Colonic mucosa (tissue), 4 donors: ENCODE data around the gene ALDH3B2. TPM values are rescaled to one million over a fixed set of nuclear protein-coding genes. Genes with fewer than 3 reads are reported as not detected.

ENCODE experiments used
- DNase-seq: peaks from one replicate; pipeline ENCODE4 v3.0.0-alpha.2; 2020
- H3K27ac ChIP-seq: fragments of 200-600 bp; one replicate; pipeline ENCODE4 v1.8.0; 2021
- H3K27me3 ChIP-seq: fragments of 200-600 bp; one replicate; pipeline ENCODE4 v1.8.0; 2021
- H3K36me3 ChIP-seq: fragments of 200-600 bp; one replicate; pipeline ENCODE4 v1.8.0; 2021
- H3K4me1 ChIP-seq: fragments of 200-600 bp; one replicate; pipeline ENCODE4 v1.8.0; 2021; ENCODE audit warnings: mild to moderate bottlenecking
- H3K4me3 ChIP-seq: fragments of 200-600 bp; one replicate; pipeline ENCODE4 v1.8.0; 2021
- H3K9ac ChIP-seq, 2 donors: one replicate each; pipeline ENCODE4 v1.7.0; 2013; ENCODE audit warnings: control low read depth in 2 of 2, low read depth in 2 of 2, low read length in 2 of 2
- H3K9me3 ChIP-seq: fragments of 200-600 bp; one replicate; pipeline ENCODE4 v1.8.0; 2021
- intact Hi-C: fragments of 100-400 bp; cut with DNase I; formaldehyde crosslinking; loops from one replicate; pipeline ENCODE4 v1.14.1; 2022
- total RNA-seq, 2 donors: library from RNA; stranded (reverse); fragmentation: NEBNext Ultra II Directional in 1 of 2; extraction: Animal tissue kit (Norgen Biotek cat#: 25700) in 1 of 2; gene quantifications; one replicate each; pipeline ENCODE4 v1.2.1, GENCODE V29; 2021
- TF ChIP-seq, protein P1 (sequence below): fragments of 200-600 bp; IDR thresholded peaks from one replicate; pipeline ENCODE4 v1.8.0; 2022; ENCODE audit warnings: antibody characterized with exemption, mild to moderate bottlenecking
- donor health status: healthy.
- donor health status: DM: no; HTN: no; CAD: no.
- donor health status: DM: no; HTN: no; CAD: no.

The ALDH3B2 gene
- total RNA-seq, 2 donors from 2014 or later = 0.08 to 0.89 TPM

DNA sequence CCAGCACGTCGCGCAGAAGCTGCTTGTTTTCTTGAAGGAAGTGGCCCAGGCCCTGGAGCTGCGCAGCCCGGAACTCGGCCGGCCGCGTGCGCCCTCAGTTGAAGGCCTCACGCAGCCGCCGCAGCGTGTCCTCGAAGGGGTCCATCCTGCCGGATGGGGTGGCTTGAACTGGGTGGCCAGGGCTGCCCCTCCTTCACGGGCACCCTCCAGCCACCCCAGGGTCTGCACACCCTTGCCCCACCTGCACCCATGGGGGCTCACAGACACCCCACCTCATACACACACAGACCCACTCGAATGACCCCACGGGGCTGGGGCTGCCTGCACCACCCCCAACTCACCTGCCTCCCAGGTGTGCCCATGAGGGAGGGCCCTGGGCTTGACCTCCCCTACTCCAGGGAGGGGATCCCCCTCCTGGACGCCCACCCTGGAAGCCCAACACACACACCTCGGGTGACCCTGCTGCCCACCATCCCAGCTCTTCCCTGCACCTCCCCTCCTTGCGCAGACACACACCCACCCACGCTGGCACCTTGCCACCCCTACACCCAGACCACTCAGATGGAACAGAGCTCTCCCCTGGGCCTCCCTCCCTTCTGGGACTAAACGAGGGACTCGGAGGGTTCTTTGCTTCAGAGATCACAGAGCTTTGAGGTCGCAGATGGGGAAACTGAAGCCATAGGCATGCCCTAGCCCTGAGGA lies 6.8 kb downstream of the ALDH3B2 start:
- intact Hi-C loops = no loop called here

DNA sequence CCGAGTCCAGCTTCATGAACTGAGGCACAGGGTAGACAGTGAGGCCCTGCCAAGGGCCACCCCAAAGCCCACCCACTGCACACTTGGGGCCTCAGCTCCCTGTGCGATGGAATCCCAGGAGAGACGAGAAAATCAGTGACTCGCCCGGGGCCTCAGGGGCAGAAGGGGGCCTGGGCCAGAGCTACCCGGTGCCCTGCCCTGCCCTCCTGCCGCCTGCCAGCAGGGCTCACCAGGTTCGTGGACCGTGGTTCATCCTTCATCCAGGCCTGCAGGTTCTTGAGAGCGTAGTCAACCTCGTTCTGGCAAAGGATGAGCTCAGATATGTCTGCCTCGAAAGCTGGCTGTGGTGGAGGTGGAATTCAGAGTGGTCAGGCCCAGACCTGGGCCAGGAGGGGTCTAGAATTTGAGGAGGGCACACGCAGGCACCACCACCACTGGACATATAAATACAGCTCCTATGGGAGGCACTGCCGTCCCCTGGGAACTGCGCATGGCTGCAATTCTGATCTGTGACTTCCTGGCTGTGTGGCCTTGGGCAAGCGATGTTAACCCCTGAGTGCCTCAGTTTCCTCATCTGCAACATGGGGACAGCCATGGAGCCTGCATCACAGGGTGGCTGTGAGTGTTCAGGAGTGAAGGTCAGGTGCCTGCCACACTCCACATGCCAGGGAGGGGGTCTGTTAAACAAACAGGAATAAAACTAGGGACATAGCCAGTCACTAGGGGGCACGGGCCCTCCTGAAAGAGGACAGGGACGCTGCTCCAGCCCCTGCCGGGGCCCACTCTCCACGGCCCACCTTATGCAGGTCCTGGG lies 7.5 kb downstream of the ALDH3B2 start:
- Histone ChIP-seq H3K27ac (no peak overlapping the region), H3K4me1 (no peaks in the 10 kb centered on the region), H3K27me3 (no peaks in the 10 kb centered on the region), H3K9ac (no peak overlapping the region), H3K36me3 (no peaks in the 10 kb centered on the region), H3K4me3 (no peak overlapping the region), H3K9me3 (no peaks in the 10 kb centered on the region)
- no peak for DNase-seq
- TF ChIP-seq, protein P1, sequence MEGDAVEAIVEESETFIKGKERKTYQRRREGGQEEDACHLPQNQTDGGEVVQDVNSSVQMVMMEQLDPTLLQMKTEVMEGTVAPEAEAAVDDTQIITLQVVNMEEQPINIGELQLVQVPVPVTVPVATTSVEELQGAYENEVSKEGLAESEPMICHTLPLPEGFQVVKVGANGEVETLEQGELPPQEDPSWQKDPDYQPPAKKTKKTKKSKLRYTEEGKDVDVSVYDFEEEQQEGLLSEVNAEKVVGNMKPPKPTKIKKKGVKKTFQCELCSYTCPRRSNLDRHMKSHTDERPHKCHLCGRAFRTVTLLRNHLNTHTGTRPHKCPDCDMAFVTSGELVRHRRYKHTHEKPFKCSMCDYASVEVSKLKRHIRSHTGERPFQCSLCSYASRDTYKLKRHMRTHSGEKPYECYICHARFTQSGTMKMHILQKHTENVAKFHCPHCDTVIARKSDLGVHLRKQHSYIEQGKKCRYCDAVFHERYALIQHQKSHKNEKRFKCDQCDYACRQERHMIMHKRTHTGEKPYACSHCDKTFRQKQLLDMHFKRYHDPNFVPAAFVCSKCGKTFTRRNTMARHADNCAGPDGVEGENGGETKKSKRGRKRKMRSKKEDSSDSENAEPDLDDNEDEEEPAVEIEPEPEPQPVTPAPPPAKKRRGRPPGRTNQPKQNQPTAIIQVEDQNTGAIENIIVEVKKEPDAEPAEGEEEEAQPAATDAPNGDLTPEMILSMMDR = no peak
- intact Hi-C loops = no loop called here

More for the DNA sequence above, 6.8 kb downstream of the ALDH3B2 start:
- Histone ChIP-seq H3K9ac (no peak overlapping the region), H3K9me3 (no peaks in the 10 kb centered on the region), H3K27ac (no peak overlapping the region), H3K27me3 (no peaks in the 10 kb centered on the region), H3K4me1 (no peaks in the 10 kb centered on the region), H3K36me3 (no peaks in the 10 kb centered on the region), H3K4me3 (no peak overlapping the region)
- DNase-seq = no peak
- TF ChIP-seq, protein P1 = no peak

DNA sequence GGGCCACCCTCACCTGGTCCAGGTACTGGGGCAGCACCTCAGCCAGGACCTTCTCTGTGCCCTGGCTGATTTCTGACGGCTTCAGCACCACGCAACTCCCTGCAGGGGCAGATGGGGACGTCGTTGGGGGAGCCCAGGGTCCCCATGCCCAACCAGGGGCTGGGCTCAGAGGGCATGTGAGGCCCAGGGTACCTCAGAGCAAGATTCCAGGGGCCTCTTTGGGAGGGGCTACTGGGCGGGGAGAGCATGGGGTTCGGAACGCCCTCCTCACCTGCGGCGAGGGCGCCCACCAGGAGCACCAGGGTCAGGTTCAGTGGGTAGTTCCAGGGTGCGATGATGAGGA lies 8.1 kb downstream of the ALDH3B2 start:
- H3K9ac ChIP-seq = no peak overlapping the region
- H3K4me3 ChIP-seq = no peak overlapping the region
- H3K36me3 ChIP-seq = no peaks in the 10 kb centered on the region
- intact Hi-C loops = no loop called here
- no peaks in the 10 kb centered on the region for H3K4me1 ChIP-seq
- H3K9me3 ChIP-seq = no peaks in the 10 kb centered on the region
- no peak for DNase-seq
- TF ChIP-seq, protein P1 = no peak
- no peak overlapping the region for H3K27ac ChIP-seq
- H3K27me3 ChIP-seq = no peaks in the 10 kb centered on the region

DNA sequence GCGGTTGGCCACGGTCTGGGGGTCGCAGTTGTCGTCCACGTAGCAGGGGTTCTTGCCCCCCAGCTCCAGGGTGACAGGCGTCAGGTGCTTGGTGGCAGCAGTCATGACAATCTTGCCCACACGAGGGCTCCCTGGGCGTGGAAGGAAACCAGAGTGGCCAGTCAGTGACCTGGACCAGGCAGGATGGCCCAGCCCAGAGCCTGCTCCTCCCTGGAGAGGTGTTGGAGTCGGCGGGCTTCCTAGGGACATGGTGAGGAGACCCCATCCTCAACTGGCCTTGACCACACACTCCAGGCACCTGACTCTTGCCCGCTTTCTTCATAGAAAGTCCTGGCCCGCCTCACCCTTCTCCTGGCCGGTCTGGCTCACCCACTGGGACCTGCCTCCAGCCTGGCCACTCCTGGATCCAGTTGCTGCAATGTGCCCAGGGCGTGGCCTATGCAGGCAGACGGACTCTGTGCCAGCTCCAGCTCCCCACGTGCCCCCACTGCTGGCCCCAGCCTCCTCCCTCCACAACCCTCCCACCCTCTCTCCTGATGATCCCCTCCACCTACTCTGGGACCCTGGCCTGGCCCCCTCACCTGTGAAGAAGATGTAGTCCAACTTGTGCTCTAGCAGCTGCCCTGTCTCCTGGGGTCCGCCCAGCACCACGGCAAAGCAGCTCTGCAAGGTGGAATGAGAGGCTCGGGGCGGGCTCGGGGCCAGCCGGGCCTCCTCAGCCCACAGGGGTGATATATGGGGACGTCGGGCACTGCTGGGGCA lies 8.7 kb downstream of the ALDH3B2 start:
- no peaks in the 10 kb centered on the region for H3K4me1 ChIP-seq
- H3K9me3 ChIP-seq = no peaks in the 10 kb centered on the region
- H3K4me3 ChIP-seq = no peak overlapping the region
- intact Hi-C loops = no loop called here
- no peak overlapping the region for H3K9ac ChIP-seq
- TF ChIP-seq, protein P1 = peak; percentile 31
- H3K36me3 ChIP-seq = no peaks in the 10 kb centered on the region
- DNase-seq = peak; percentile 56
- no peaks in the 10 kb centered on the region for H3K27me3 ChIP-seq
- H3K27ac ChIP-seq = no peak overlapping the region

DNA sequence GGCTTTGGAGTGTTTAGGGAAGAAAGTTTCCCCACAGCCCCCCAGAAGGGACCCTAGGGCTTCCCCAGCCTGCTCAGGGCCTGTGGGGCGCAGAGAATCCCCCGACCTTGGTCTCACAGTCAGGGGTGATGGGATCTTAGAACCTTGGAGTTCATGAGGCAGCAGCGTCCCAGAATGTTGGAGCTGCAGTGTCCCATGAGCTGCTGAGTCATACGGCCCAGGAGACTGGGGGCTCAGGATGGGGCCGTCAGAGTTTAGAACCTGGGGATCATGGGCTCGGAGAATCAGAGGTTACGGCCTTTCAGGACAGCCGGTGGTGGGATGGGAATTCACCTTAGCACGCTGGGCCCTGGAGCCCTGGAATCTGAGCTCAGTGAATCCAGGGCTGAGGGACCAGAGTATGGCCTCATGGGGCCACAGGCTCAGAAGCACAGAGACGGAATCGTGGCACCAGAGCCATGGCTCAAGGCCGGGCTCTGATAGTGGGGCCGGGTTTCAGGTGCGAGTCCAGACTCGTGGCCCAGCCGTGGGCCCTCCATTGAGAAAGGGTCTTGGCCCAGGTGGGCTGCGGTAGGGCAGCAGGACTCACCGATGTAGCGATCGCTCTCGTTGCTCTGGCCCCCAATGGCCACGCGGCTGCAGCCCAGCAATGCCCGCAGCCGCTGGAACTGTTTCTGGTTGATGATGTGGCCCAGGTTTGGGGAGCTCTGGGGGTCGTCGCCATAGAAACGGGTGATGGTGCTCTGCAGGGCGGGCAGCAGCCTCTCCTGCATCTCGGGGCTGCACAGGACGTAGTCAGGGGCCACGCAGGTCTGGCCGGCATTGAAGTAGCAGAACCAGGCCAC lies 9.5 kb downstream of the ALDH3B2 start:
- Histone ChIP-seq H3K27ac (no peak overlapping the region), H3K36me3 (no peaks in the 10 kb centered on the region), H3K27me3 (no peaks in the 10 kb centered on the region), H3K9ac (no peak overlapping the region), H3K9me3 (no peaks in the 10 kb centered on the region), H3K4me3 (no peak overlapping the region), H3K4me1 (no peaks in the 10 kb centered on the region)
- DNase-seq = no peak
- TF ChIP-seq, protein P1 = no peak
- intact Hi-C loops = loop anchor here (5.0 kb wide), 1 partner anchor 38 kb away; the partner anchor contains the start of gene NUDT8
